WI38 (cell line): Measurements from ENCODE around the gene CDCA3.
"Not testable (repeated sequence)": the region's sequence is repeated elsewhere in the genome, so short reads cannot be mapped to it uniquely, and the experiment has no call there.

ENCODE experiments used
- H3K4me3 ChIP-seq: 2 replicates; pipeline ENCODE4 v1.5.1; 2011; ENCODE audit warnings: low read depth, mild to moderate bottlenecking, control low read depth, low read length
- TF ChIP-seq, protein P1 (sequence below): IDR thresholded peaks from 2 replicates; pipeline ENCODE4 v1.5.1; 2012; ENCODE audit warnings: low read depth, mild to moderate bottlenecking, control low read depth, low read length

The CDCA3 gene

DNA sequence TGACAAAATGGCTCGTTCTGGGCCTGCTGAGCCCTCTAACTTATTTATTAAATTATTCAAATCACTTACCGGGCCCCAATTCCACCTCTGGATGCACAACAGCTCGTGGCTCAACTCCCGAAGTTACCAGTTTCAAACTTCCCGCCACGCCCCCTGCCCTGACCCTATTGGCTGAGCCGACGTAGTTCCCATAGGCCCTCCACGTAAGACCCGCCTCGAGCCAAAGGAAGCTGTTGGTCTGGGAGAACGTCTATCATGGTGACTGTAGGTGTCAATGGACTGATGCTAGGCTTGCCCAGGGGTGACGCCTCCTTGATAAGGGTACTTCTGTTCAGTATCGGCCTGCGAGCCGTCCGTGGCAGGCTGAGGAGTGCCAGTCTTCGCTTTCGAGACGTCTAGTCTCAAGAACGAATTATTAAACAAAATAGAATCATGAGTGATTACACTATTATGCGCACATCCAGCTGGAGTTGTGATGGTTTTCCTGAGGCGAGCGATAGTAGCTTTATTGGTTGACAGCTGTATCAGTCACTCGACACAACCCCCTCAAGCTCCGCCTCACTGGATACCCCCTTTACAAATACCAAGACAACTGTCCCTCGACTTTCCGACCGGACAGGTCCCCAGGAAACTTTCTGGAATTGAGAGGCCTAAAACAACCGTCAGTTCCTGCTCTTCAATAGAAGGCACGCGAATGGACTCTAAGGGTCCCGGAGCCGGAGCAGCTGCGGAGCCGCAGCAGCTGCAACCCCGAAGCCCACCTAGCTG lies at the start of gene CDCA3:
CDCA3 (minus strand) TSS at position 134 of the 768 bp plus-strand sequence. CDS start 334 bp downstream, outside the sequence.
- H3K4me3 ChIP-seq, result peak within 1 kb of the TSS; percentile 65
- TF ChIP-seq, protein P1, sequence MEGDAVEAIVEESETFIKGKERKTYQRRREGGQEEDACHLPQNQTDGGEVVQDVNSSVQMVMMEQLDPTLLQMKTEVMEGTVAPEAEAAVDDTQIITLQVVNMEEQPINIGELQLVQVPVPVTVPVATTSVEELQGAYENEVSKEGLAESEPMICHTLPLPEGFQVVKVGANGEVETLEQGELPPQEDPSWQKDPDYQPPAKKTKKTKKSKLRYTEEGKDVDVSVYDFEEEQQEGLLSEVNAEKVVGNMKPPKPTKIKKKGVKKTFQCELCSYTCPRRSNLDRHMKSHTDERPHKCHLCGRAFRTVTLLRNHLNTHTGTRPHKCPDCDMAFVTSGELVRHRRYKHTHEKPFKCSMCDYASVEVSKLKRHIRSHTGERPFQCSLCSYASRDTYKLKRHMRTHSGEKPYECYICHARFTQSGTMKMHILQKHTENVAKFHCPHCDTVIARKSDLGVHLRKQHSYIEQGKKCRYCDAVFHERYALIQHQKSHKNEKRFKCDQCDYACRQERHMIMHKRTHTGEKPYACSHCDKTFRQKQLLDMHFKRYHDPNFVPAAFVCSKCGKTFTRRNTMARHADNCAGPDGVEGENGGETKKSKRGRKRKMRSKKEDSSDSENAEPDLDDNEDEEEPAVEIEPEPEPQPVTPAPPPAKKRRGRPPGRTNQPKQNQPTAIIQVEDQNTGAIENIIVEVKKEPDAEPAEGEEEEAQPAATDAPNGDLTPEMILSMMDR, result no peak

DNA sequence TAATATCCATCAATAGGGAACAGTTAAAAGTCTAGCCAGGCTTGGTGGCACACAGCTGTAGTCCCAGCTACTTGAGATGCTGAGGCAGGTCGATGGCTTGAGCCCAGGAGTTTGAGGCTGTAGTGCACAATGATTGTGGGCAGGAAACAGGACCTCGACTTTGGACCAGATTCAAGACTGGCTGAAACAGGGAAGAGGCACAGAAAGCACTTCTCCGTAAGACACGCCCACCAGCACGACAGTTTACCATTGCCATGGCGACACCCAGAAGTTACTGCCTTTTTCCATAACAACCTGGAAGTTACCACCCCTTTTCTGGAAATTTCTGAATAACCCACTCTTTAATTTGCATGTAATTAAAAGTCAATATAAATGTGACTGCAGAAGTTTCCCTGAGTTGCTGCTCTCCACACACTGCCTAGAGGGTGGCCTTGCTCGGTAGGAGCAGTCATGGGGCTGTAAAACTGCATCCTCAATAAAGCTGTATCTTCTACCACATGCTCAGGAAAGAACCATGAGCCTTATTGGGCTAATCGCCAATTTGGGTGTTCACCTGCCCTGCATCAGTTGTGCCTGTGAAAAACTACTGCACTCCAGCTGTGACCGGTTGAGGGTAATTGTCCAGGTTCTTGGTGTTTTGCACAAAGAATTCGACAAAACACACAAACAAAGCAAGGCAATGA lies 48.9 kb upstream of the CDCA3 start:
- H3K4me3 ChIP-seq, result no peak overlapping the region
- TF ChIP-seq, protein P1, result no peak

- no peak overlapping the region for H3K4me3 ChIP-seq
Observed at GRCh38 chr12:6899427-6899826, 48.3 kb upstream of the CDCA3 start.

GRCh38 chr12:6896846-6897435 lies 45.9 kb upstream of the CDCA3 start:
- TF ChIP-seq, protein P1, result no peak
- H3K4me3 ChIP-seq, result no peak overlapping the region

More at GRCh38 chr12:6899427-6899826, 48.3 kb upstream of the CDCA3 start:
- TF ChIP-seq, protein P1, result no peak

GRCh38 chr12:6894321-6894720 lies 43.2 kb upstream of the CDCA3 start:
- H3K4me3 ChIP-seq, result no peak overlapping the region
- TF ChIP-seq, protein P1, result no peak

DNA sequence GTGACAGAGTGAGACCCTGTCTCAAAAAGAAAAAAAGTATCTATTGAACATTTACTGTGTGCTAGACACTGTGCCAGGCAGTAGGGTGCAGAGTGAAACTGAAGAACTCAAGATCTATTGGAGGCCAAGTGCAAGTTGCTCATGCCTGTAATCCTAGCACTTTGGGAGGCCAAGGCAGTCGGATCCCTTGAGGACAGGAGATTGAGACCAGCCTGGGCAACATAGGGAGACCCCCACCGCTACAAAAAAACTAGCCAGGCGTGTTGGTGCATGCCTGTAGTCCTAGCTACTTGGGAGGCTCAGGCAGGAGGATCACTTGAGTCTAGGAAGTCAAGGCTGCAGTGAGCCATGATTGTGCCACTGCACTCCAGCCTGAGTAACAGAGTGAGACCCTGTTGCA lies 41.6 kb upstream of the CDCA3 start:
- H3K4me3 ChIP-seq, result not testable (repeated sequence)

GRCh38 chr12:6891646-6892001 lies 40.5 kb upstream of the CDCA3 start:
- peak overlapping the region; percentile 44 for H3K4me3 ChIP-seq
- TF ChIP-seq, protein P1, result no peak
